GM12892 (cell line): ENCODE data around the gene LAMA3.

Source experiments
- DNase-seq: peaks from one replicate; pipeline ENCODE4 v3.0.0; 2011; ENCODE audit not compliant: insufficient read length
- FAIRE-seq: peaks from 2 replicates; lab custom pipeline; 2011; peaks lifted over from hg19 to GRCh38; lab: Jason Lieb, UNC
- POLR2A ChIP-seq: IDR thresholded peaks from 2 replicates; pipeline ENCODE4 v1.6.1; 2011; ENCODE audit warnings: low read depth, low read length, control low read depth
- POLR2AphosphoS5 ChIP-seq: IDR thresholded peaks from 2 replicates; pipeline ENCODE4 v1.6.1; 2011; ENCODE audit warnings: low read depth, low read length, control low read depth
- TAF1 ChIP-seq: IDR thresholded peaks from 2 replicates; pipeline ENCODE4 v1.6.1; 2011; ENCODE audit warnings: low read depth, mild to moderate bottlenecking, control low read depth, low read length, borderline replicate concordance

The LAMA3 gene

GRCh38 chr18:23970161-23971096 is 281.2 kb downstream of the LAMA3 start:
- no peak for FAIRE-seq
- TF ChIP-seq POLR2AphosphoS5 (no peak), POLR2A (no peak), TAF1 (no peak)
- no peak for DNase-seq

DNA sequence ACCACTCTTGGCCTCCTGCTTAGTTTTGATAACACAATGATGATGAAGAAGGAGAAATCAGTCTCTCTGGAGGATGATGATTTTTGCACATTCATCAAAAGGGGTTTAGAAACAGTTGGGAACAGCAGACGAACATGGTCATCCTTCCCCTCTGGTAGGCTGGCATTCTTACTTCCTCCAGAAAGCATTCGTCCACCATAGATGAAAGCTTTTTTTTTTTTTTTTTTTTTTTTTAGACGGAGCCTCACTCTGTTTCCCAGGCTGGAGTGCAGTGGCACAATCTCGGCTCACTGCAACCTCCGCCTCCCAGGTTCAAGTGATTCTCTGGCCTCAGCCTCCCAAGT is 281.8 kb downstream of the LAMA3 start:
- FAIRE-seq (no peak), DNase-seq (no peak)

GRCh38 chr18:23971666-23972230 is 282.5 kb downstream of the LAMA3 start:
- no peak for TF ChIP-seq POLR2AphosphoS5
- TF ChIP-seq TAF1: no peak
- TF ChIP-seq POLR2A: no peak
- DNase-seq (no peak), FAIRE-seq (no peak)

More for the DNA sequence above, 281.8 kb downstream of the LAMA3 start:
- TF ChIP-seq POLR2A (no peak), TAF1 (no peak), POLR2AphosphoS5 (no peak)

DNA sequence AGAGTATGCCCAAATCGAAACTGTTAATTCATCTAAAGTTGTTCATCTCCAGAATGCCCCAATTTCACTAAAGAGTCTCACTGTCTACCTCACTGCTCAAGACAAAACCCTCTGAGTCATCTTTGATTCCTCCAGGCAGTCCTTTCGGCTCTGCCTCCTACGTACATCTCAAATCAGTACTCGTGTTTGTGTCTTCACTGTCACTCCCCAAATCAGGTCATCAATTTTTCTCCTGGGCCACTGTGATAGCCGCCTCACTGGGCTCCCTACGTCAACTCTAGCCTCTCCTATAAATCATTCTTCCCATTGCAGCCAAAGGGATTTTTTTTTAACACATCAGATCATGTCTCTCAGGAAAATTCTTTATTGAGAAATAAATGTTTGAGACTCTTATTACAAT is 283.2 kb downstream of the LAMA3 start:
- TF ChIP-seq TAF1 (no peak), POLR2AphosphoS5 (no peak), POLR2A (no peak)
- DNase-seq: no peak
- peak; percentile 87 for FAIRE-seq

DNA sequence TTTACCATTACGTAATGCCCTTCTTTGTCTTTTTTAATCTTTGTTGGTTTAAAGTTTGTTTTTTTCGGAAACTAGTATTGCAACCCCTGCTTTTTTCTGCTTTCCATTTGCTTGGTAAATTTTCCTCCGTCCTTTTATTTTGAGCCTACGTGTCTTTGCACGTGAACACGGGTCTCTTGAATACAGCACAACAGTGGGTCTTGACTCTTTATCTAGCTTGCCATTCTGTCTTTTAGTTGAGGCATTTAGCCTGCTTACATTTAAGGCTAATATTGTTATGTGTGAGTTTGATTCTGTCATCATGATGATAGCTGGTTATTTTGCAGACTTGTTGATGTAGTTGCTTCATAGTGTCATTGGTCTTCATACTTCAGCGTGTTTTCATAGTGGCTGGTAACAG is 287.9 kb downstream of the LAMA3 start:
- FAIRE-seq: no peak

DNA sequence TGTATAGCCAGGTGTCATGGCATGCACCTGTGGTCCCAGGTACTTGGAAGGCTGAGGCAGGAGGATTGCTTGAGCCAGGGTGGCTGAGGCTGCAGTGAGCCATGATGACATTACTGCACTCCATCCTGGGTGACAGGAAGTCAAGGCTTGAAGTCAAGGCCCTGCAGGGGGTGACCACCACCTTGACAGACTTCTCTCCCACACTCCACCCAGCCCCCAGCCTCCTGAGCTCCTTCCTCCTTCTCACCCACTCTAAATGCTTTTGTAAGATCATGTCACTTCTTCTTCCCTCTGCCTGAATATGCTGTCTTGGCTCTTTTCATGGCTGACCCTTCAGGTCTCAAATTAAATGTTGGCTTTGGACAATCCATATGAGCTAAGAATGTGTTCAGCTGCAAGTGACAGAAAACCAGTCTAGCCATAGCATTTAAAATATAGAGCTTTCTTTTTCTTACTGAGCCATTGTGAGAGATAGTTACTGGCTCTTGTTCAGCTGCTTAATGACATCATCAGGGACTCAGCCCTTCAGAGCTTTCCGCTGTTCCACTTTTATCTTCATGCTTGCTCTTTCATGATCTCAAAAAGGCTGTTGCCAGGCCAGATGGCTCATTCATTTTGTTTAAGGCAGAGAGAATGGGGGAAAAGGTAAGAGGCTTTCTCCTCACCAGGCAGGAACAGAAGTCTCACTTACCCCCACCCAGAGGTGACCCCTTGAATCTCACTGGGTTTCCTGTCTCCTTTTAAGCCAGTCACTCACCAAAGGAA is 288.6 kb downstream of the LAMA3 start:
- peak; percentile 38 for FAIRE-seq

More for the DNA sequence above, 287.9 kb downstream of the LAMA3 start:
- TF ChIP-seq POLR2AphosphoS5 (no peak), TAF1 (no peak), POLR2A (no peak)
- no peak for DNase-seq

GRCh38 chr18:23981369-23981980 is 292.2 kb downstream of the LAMA3 start:
- DNase-seq (no peak), FAIRE-seq (peak; percentile 96)
- no peak for TF ChIP-seq POLR2AphosphoS5
- no peak for TF ChIP-seq TAF1
- no peak for TF ChIP-seq POLR2A

More for the DNA sequence above, 288.6 kb downstream of the LAMA3 start:
- TF ChIP-seq TAF1 (no peak), POLR2A (no peak), POLR2AphosphoS5 (no peak)
- DNase-seq: no peak

GRCh38 chr18:23982155-23983079 is 293.2 kb downstream of the LAMA3 start:
- TF ChIP-seq POLR2AphosphoS5 (no peak), POLR2A (no peak), TAF1 (no peak)
- FAIRE-seq: peak; percentile 67
- no peak for DNase-seq

- DNase-seq (no peak), FAIRE-seq (no peak)
- TF ChIP-seq POLR2A: no peak
- TF ChIP-seq TAF1: no peak
- TF ChIP-seq POLR2AphosphoS5: no peak
Observed at GRCh38 chr18:23983112-23983511, 293.9 kb downstream of the LAMA3 start.

DNA sequence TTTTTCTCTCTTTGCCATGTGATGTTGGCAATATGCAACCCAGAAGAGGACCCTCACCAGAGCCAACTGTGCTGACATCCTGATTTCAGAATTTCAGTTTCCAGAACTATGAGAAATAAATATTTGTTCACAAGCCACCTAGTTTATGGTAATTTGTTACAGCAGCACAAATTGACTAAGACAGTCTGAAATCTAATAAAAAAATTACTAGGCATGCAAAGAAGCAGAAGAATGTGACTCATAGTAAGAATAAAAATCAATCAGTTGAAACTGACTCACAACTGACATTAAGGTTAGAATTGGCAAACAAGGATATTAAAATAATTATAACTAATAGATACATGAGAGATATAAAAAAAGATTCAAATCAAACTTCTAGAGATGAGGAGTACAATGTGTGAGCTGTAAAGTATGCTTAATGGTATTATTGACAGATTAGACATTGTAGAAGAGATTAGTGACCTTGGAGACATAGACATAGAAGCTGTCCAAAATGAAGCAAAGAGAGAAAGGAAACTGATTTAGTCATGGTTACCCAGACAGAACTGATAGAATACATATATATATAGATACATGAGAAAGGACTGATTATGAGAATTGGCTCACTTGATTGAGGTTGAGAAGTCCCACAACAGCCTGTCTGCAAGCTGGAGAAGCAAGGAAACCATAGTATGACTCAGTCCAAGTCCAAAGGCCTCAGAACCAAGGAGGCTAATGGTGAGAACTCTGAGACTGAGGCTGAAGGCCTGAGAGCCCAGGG is 297.5 kb downstream of the LAMA3 start:
- FAIRE-seq: peak; percentile 63
- DNase-seq: no peak
- TF ChIP-seq TAF1: no peak
- TF ChIP-seq POLR2A: no peak
- no peak for TF ChIP-seq POLR2AphosphoS5
